Gastroesophageal sphincter (tissue), 4 donors: ENCODE measurements around the gene PODXL2. TPM values are rescaled to one million over a fixed set of nuclear protein-coding genes. Genes with fewer than 3 reads are reported as not detected.
"Not testable (repeated sequence)": the region's sequence is repeated elsewhere in the genome, so short reads cannot be mapped to it uniquely, and the experiment has no call there.

Experiments
- ATAC-seq: fragments of 150-250 bp; one replicate; pipeline ENCODE4 v1.9.1; 2016; ENCODE audit warnings: mild to moderate bottlenecking, moderate library complexity
- H3K27ac ChIP-seq, 4 donors: fragments of 200-600 bp; sonication (generic) in 3 of 4; 1 replicate in 3 of 4; 2 replicates in 1 of 4; pipeline ENCODE4 v1.5.1; 2016 to 2019
- H3K27me3 ChIP-seq: fragments of 200-600 bp; sonication (generic); one replicate; pipeline ENCODE4 v1.5.1; 2019
- H3K36me3 ChIP-seq, 2 donors: fragments of 200-600 bp; sonication (generic); one replicate each; pipeline ENCODE4 v1.5.1; 2019; ENCODE audit warnings: control low read depth in 1 of 2
- H3K4me1 ChIP-seq, 3 donors: fragments of 200-600 bp; sonication (generic); 1 replicate in 2 of 3; 2 replicates in 1 of 3; pipeline ENCODE4 v1.5.1; 2016 to 2019; ENCODE audit warnings: control low read depth in 2 of 3
- H3K4me3 ChIP-seq, 2 donors: fragments of 200-600 bp; sonication (generic); one replicate each; pipeline ENCODE4 v1.5.1; 2019; ENCODE audit warnings: mild to moderate bottlenecking in 1 of 2, moderate library complexity in 1 of 2
- H3K9me3 ChIP-seq, 3 donors: fragments of 200-600 bp; sonication (generic); one replicate each; pipeline ENCODE4 v1.5.1; 2017 to 2019; ENCODE audit warnings: control low read depth in 2 of 3
- EP300 ChIP-seq: sonication (generic); formaldehyde crosslinking; IDR thresholded peaks from one replicate; pipeline ENCODE4 v1.6.1; 2017; ENCODE audit warnings: antibody characterized with exemption, mild to moderate bottlenecking
- POLR2A ChIP-seq, 2 donors: fragments of 450-650 bp; IDR thresholded peaks; one replicate each; pipeline ENCODE4 v1.6.1; 2017; ENCODE audit warnings: antibody characterized with exemption in 2 of 2, mild to moderate bottlenecking in 2 of 2, moderate library complexity in 1 of 2
- POLR2AphosphoS5 ChIP-seq: sonication (generic); formaldehyde crosslinking; IDR thresholded peaks from one replicate; pipeline ENCODE4 v1.6.1; 2017; ENCODE audit warnings: antibody characterized with exemption
- WGBS, 2 donors: methylation state at CpG; one replicate each; pipeline ENCODE4 v1.1.5; 2018; ENCODE audit warnings: low coverage in 1 of 2; 5-methylcytosine and 5-hydroxymethylcytosine counted together
- total RNA-seq, 4 donors: library from RNA; depleted of rRNA; stranded (reverse); fragments of >200 nt; gene quantifications; one replicate each; pipeline ENCODE4 v1.1.0, GENCODE V29; 2016
- TF ChIP-seq, protein P1 (sequence below), 4 experiments: fragments of 200-600 bp in 2 of 4; fragments of 450-650 bp in 2 of 4; sonication (generic) in 1 of 4; IDR thresholded peaks; one replicate each; pipeline ENCODE4 v1.5.1; 2017 to 2019; ENCODE audit warnings: antibody characterized with exemption in 4 of 4, mild to moderate bottlenecking in 2 of 4, moderate library complexity in 2 of 4

The PODXL2 gene
- total RNA-seq, 4 donors from 2014 or later, result 1.9 to 2.8 (median 2.3) TPM

DNA sequence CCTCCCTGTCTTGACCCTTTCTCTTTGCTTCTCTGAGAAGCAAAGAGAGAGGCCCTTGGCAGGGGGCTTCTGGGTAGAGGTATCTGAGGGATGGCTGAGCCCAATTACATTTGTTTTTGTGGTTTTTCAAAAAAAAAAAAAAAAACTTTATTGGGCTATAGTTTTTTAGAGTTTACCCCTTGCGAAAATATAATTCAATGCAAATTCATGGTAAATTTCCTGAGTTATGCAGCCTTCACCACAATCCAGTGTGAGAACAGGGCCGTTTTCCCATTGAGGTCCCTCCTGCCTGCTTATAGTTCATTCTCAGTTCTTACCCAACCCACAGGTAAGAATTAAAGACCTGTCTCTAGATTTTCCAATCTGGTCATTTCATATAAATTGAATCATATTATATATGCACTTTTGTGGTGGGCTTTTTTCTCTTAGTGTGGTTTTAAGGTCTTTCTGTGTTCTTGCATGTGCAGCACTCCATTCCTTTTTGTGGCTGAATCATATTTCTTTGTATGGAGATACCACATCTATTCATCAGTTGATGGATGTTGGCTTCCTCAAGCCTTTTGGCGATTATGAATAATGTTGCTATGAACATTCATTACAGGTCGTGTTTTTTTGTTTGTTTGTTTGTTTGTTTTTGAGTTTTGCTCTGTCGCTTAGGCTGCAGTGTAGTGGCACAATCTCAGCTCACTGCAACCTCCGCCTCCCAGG, 28.1 kb upstream of the PODXL2 start:
- H3K4me1 ChIP-seq, result peaks cover 0 to 15% (median 4%) of the 10 kb centered on the region in 3 donors
- no peak overlapping the region for H3K27ac ChIP-seq
- H3K36me3 ChIP-seq, result peaks cover 0 to 20% of the 10 kb centered on the region in 2 donors
- no peak overlapping the region for H3K4me3 ChIP-seq
- no peak for ATAC-seq
- WGBS, 2 donors, result 85 to 88% methylated on average over 4 to 6 of the region's 6 CpGs
- no peaks in the 10 kb centered on the region for H3K9me3 ChIP-seq
- H3K27me3 ChIP-seq, result no peaks in the 10 kb centered on the region
- TF ChIP-seq POLR2A (IDR thresholded peaks at IDR 0.05), result no peak
- TF ChIP-seq, protein P1, sequence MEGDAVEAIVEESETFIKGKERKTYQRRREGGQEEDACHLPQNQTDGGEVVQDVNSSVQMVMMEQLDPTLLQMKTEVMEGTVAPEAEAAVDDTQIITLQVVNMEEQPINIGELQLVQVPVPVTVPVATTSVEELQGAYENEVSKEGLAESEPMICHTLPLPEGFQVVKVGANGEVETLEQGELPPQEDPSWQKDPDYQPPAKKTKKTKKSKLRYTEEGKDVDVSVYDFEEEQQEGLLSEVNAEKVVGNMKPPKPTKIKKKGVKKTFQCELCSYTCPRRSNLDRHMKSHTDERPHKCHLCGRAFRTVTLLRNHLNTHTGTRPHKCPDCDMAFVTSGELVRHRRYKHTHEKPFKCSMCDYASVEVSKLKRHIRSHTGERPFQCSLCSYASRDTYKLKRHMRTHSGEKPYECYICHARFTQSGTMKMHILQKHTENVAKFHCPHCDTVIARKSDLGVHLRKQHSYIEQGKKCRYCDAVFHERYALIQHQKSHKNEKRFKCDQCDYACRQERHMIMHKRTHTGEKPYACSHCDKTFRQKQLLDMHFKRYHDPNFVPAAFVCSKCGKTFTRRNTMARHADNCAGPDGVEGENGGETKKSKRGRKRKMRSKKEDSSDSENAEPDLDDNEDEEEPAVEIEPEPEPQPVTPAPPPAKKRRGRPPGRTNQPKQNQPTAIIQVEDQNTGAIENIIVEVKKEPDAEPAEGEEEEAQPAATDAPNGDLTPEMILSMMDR (IDR thresholded peaks at IDR 0.05), result no peak
- TF ChIP-seq POLR2AphosphoS5, result no peak
- TF ChIP-seq EP300, result no peak

DNA sequence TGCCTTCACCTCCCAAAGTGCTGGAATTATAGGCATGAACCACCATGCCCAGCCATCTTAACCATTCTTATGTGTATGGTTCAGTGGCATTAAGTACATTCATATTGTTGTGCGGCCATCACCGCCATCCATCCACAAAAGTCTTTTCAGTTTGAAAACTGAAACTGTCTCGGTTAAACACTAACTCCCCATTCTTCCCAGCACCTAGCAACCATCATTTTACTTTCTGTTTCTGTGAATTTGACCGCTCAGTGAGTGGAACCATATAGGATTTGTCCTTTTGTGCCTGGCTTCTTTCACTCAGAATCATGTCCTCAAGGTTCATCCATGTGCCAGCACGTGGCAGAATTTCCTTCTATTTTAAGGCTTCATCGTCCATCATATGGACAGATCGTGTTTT, 24.9 kb upstream of the PODXL2 start:
- Histone ChIP-seq H3K9me3 (no peaks in the 10 kb centered on the region), H3K27ac (no peak overlapping the region), H3K36me3 (peaks cover 0 to 51% of the 10 kb centered on the region in 2 donors), H3K27me3 (no peaks in the 10 kb centered on the region), H3K4me1 (peaks cover 0 to 2% (median 0%) of the 10 kb centered on the region in 3 donors), H3K4me3 (no peak overlapping the region)
- TF ChIP-seq, protein P1 (IDR thresholded peaks at IDR 0.05), result no peak
- no peak for TF ChIP-seq POLR2A (IDR thresholded peaks at IDR 0.05)
- TF ChIP-seq EP300, result no peak
- TF ChIP-seq POLR2AphosphoS5, result no peak
- ATAC-seq, result no peak
- WGBS, 2 donors, result 80 to 100% methylated on average over 3 to 7 of the region's 7 CpGs

DNA sequence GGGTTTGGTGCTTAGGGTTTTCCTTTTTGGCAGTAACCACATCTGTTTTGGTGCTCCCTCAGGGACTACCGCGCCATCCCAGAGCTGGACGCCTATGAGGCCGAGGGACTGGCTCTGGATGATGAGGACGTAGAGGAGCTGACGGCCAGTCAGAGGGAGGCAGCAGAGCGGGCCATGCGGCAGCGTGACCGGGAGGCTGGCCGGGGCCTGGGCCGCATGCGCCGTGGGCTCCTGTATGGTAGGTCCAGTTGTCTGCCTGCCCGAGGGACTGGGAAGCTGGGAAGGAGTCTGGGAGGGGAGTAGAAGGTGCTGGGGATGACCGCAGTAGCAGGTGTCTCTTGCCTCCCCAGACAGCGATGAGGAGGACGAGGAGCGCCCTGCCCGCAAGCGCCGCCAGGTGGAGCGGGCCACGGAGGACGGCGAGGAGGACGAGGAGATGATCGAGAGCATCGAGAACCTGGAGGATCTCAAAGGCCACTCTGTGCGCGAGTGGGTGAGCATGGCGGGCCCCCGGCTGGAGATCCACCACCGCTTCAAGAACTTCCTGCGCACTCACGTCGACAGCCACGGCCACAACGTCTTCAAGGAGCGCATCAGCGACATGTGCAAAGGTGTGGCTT, 24.3 kb upstream of the PODXL2 start:
- ATAC-seq, result no peak
- peaks cover 0 to 57% of the 10 kb centered on the region in 2 donors for H3K36me3 ChIP-seq
- WGBS, 2 donors, result 78 to 90% methylated on average over 6 to 17 of the region's 41 CpGs

DNA sequence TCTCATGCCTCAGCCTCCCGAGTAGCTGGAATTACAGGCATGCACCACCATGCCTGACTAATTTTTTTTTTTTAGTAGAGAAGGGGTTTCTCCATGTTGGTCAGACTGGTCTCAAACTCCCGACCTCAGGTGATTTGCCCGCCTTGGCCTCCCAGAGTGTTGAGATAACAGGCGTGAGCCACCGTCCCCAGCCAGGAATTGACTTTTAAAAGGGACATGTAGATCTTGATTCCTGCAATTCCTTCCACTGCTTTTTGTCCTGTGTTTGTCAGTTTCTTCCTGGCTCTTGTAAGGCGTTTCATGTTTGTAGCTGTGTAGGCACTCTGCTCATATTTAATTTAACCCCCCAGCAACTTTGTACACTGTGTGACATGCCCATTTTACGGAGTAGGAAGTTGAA, 23.4 kb upstream of the PODXL2 start:
- H3K4me1 ChIP-seq, H3K27ac ChIP-seq, H3K9me3 ChIP-seq, H3K4me3 ChIP-seq, ATAC-seq, H3K27me3 ChIP-seq: not testable (repeated sequence)
- H3K36me3 ChIP-seq, result peaks cover 0 to 61% of the 10 kb centered on the region in 2 donors
- 90 to 96% methylated on average over 4 to 6 of the region's 7 CpGs for WGBS, 2 donors

More for the DNA sequence above, 24.3 kb upstream of the PODXL2 start:
- Histone ChIP-seq H3K4me1 (no peaks in the 10 kb centered on the region), H3K4me3 (no peak overlapping the region), H3K9me3 (no peaks in the 10 kb centered on the region), H3K27ac (no peak overlapping the region), H3K27me3 (no peaks in the 10 kb centered on the region)
- TF ChIP-seq, protein P1 (IDR thresholded peaks at IDR 0.05), result no peak
- no peak for TF ChIP-seq POLR2A (IDR thresholded peaks at IDR 0.05)
- no peak for TF ChIP-seq POLR2AphosphoS5
- TF ChIP-seq EP300, result no peak

DNA sequence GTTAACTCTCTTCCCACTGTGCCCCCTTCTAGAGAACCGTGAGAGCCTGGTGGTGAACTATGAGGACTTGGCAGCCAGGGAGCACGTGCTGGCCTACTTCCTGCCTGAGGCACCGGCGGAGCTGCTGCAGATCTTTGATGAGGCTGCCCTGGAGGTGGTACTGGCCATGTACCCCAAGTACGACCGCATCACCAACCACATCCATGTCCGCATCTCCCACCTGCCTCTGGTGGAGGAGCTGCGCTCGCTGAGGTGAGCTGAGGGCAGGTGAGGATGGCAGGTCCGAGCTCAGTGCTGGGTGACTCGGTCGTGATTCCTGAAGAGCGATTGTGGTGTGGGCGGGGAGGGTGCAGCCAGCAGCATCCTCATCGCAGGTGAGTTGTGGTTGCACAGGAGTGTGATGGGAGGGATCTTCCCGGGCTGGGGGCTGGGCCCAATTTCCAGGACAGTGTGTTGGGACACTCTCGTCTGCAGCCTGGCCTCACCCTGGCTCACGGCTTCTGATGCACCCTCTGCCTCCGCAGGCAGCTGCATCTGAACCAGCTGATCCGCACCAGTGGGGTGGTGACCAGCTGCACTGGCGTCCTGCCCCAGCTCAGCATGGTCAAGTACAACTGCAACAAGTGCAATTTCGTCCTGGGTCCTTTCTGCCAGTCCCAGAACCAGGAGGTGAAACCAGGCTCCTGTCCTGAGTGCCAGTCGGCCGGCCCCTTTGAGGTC, 22.7 kb upstream of the PODXL2 start:
- WGBS, 2 donors, result no CpG with 5 or more reads among the region's 24 CpGs
- Histone ChIP-seq H3K36me3 (peaks cover 0 to 68% of the 10 kb centered on the region in 2 donors), H3K4me1 (no peaks in the 10 kb centered on the region), H3K4me3 (no peak overlapping the region), H3K9me3 (no peaks in the 10 kb centered on the region), H3K27me3 (no peaks in the 10 kb centered on the region), H3K27ac (no peak overlapping the region)
- ATAC-seq, result no peak
- no peak for TF ChIP-seq EP300
- TF ChIP-seq POLR2AphosphoS5, result no peak
- TF ChIP-seq, protein P1 (IDR thresholded peaks at IDR 0.05), result no peak
- TF ChIP-seq POLR2A (IDR thresholded peaks at IDR 0.05), result no peak
